HG03175 (cell line): Measurements from ENCODE around the gene GPR31.
A peak's percentile ranks its signal among the peaks of the same experiment; 100 is the strongest.

ENCODE experiments used
- ATAC-seq: cut with Tn5 transposase; IDR thresholded peaks from one replicate; pipeline ENCODE4 v1.9.1; 2021; ENCODE audit warnings: mild to moderate bottlenecking, moderate library complexity; ENCODE audit not compliant: unreplicated experiment

GPR31 gene

DNA sequence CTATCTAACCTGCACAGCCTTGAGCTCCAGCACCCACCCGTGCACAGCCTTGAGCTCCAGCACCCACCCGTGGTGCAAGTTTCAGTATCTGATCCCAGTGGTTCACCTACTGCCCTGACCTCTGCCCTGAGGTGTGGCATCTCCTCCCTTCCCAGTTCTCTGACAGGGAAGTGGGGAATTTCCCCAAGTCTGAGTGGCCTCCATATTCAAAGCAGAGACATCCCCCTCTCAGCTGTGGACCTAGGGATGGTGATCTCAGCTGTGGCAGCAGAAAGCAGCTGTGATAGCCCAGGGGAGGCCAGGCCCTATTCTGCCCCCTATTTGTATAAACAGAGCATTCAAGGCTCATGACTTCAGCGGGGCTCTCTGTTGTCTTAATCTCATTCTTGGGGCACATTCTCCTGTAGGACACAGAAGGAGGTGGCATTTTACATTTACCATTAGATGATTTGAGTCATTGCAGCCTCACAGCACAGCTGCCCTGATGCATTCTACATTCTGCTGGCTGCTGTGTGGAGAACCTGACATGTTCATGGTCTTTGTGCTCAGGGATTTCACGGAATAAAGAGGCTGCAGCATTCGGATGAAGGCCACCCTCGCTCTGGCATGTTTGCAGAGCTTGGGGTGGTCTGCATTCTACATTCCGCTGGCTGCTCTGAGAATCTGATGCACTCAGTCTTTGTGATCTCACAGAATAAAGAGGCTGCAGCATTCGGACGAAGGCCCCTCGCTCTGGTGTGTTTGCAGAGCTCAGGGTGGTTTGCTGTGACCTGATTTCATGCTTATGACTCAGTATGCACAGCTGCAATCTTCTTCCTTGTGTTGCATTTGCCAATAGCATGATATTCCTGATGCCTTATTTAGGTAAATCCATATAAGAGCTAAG is 16.9 kb downstream of the GPR31 start:
- ATAC-seq = no peak

- ATAC-seq = no peak
Measured at GRCh38 chr6:167139761-167140160, 18.0 kb downstream of the GPR31 start.

DNA sequence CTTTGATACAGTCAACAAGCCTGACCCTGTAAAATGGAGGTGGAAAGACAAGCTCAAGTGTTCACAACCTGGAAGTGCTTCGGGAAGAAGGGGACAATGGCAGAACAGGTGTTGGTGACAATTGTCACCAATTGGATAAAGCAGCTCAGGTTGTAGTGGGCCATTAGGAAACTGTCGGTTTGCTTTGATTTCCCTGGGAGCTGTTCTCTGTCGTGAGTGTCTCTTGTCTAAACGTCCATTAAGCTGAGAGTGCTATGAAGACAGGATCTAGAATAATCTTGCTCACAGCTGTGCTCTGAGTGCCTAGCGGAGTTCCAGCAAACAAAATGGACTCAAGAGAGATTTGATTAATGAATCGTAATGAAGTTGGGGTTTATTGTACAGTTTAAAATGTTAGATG is 19.9 kb downstream of the GPR31 start:
- no peak for ATAC-seq

- no peak for ATAC-seq
Measured at GRCh38 chr6:167137081-167137480, 20.7 kb downstream of the GPR31 start.

DNA sequence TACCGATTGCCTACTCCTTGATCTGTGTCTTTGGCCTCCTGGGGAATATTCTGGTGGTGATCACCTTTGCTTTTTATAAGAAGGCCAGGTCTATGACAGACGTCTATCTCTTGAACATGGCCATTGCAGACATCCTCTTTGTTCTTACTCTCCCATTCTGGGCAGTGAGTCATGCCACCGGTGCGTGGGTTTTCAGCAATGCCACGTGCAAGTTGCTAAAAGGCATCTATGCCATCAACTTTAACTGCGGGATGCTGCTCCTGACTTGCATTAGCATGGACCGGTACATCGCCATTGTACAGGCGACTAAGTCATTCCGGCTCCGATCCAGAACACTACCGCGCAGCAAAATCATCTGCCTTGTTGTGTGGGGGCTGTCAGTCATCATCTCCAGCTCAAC is 21.4 kb downstream of the GPR31 start:
- ATAC-seq = no peak

- no peak for ATAC-seq
Measured at GRCh38 chr6:167134448-167135328, 23.1 kb downstream of the GPR31 start.

DNA sequence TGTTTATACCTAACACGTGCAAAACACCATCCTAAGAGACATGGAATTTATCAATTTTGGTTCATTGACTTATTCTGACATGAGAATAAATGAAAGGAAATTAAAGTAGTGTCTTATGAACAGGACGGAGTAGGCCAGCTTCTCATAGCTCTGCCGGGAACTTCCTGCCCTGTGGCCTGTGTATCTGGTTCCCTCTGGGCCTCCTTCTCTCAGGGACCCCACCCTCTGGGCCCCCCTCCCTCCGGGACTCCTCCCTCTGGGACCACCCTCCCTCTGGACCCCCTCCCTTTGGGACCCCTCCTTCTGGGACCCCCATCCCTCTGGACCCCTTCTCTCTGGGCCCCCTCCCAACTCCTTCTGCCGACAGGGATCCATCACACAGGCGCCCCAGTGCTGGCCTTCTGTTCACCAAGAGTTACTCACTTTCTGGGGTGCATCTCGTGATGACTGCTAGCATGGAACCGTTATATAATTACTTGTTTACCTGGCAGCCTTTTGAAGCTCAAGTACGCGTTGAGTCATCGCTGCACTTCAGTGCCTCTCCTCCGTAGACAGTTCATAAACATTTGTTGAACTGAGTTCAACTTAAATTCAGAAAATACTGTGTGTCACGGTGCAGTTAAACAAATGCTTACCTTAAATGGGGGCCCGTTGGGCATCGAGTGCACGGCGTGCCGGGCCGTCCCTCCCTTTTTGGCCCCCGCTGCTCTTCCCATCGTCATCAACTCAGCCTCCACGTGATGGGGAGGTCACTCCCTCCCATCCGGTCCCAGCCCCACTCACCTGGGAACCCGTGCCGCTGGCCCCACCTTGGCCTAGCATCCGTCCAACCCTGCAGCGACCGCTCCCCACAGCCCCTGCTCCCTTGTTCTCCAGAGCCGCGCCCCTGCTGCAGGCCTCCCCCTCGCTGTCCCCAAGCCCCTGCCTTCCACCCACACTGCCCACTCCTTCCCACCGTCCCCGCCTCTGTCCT is 26.8 kb downstream of the GPR31 start:
- ATAC-seq = peak; percentile 30

DNA sequence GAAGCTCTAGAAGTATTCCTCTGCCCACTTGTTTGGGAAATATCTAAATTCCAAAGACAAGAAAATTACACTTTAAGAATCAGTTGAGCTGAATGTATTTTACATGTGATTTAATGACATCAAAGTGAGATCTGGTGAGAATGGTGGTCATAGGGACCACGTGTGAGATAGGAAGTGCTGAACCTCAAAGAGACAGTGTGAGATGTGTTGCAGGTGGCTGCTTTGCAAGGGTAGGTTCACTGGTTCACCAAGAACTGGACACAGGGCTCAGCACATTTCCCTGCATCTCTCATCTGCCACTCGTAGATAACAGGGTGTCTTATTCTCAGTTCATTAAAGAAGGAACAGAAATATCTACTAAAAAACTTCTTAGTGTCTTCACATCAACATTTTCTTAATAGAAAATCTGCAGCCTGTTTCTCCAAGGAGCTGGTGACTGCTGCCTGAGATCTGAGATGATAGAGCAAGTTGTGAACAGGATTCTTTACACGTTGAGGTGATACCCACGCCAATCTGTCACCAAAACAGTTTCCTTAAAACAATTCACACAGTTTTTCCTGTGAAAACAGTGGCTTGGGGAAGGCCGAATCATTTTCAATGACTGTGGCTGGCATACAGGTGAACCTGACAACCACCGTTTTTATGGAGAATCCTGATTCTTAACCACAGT is 27.6 kb downstream of the GPR31 start:
- no peak for ATAC-seq

- ATAC-seq = no peak
Measured at GRCh38 chr6:167129562-167129961, 28.2 kb downstream of the GPR31 start.

DNA sequence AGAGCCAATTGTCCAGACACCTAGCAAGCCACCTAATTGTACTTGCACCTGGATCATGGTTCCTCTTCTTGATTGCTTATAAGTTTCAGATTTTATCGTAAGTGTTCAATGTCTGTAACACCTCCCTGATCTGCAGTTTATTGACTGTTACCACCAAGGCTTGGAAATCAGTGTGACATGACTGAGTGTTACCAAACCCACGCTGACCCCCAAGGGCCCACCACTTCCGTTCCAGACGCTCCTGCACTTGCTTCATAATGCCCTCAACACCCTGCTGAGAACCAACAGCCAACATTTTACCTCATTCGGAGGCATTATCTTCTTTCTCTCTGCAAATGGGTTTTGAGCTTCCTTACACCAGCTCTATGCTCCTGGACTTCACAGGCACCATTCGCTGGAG is 28.6 kb downstream of the GPR31 start:
- ATAC-seq = peak; percentile 38

DNA sequence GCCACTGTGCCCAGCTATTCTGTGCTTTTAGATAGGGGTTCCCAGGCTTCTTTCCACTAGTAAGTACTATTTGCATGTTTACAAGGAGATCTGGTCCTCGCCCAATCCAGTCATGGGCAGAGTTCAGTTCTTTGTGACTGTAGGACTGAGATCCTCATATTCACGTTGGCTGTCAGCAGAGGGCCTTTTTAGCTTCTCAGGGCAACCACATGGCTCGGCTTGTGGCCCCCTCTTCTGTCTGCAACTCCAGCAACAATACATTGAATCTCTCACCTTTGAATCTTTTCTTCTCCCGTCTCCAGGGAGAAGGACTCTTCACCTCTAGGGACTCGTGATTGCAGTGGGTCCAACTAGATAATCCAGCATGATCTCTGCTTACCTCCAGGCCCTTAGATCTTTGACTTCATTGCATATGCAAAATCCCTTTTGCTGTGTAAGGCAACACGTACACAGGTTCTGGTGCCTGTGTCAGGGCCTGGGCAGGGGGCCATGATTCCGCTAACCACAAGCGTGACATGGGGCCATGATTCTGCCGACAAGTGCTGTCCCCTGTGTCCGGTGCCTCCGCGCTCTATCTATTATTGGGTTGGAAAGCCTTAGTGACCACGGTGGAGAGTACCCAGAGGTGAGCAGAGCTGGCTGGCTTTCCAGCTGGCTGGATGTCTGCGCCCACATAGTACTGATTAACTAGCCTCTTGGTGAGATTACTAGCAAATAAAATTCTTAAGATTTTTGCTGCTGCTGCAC is 29.8 kb downstream of the GPR31 start:
- ATAC-seq = peak; percentile 37

GRCh38 chr6:167125855-167126349 is 31.9 kb downstream of the GPR31 start:
- no peak for ATAC-seq

DNA sequence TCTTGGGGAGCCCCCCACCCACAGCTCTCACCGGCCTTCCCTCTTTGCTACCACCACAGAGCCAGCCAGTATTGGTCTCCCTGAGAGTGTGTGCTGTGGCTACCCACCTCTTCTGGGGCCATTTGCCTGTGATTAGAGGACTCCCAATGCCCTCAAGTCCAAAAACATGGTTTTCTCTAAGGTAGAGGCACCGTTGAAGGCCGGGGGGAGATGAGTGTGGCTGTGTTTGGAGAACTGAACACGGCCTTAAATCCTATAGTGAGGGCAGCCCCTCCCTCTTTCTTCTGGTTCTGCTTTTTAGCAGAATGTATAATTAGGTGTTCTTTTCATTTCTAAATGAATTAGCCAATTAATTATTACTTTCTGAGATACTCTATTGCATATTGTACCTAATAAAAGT is 32.4 kb downstream of the GPR31 start:
- no peak for ATAC-seq

- ATAC-seq = no peak
Measured at GRCh38 chr6:167124753-167125152, 33.0 kb downstream of the GPR31 start.

GRCh38 chr6:167122827-167123657 is 34.7 kb downstream of the GPR31 start, which contains the start of gene CCR6:
TSS of gene CCR6 (plus strand) at chr6:167123096. CDS start at chr6:167136135, 13,039 bp downstream.
- peak; percentile 19 for ATAC-seq

- peak; percentile 28 for ATAC-seq
Measured at GRCh38 chr6:167122041-167122826, 35.5 kb downstream of the GPR31 start.

DNA sequence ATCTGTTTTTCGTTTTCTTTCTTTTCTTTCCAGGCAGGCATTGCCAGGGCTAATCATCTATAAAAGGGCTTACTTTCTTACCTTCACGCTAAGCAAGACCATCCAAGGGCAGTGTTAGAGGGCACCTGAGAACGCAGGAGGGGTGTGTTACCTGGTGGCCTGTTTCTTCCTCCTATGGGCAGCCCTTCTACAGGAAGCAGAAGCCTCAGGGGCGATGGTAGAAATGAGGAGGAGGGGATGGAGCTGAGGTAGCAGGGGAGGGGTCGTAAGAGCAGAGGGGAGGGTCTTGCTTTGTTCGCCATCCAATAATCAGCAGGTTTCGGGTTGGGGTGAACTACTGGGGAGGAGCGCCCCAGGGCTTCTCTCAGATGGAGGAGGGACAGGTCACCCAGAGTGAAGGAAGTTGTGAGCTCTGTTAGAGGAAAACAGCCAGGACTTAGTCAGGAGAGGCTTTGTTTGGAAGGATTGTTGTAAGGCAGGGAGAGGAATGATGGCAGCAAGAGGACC is 36.4 kb downstream of the GPR31 start:
- no peak for ATAC-seq
